Measurements from ENCODE around the gene HSDL2. TPM values are rescaled to one million over a fixed set of nuclear protein-coding genes. Genes with fewer than 3 reads are reported as not detected.

Gene HSDL2
- total RNA-seq, 1 experiment from 2014 or later = 37.0 TPM

DNA sequence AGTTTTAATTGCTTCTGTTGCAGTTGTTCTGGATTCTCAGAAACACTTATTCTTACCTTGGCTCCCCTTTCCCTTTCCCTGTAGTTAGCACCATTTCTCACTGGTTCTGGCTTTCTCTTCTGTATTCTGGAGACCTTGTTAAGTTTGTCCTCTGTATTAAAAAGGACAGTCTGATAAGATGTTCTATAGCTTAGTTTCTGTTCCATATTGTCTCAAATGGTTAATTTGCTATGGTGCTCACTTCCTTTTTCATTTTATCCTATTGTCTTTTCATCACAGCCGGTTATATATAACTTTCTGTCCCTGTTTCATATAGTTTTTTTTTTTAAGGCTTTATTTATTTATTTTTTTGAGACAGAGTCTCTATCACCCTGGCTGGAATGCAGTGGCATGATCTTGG lies 65.3 kb downstream of the HSDL2 start:
- Histone ChIP-seq H4K20me1 (ENCODE audit: low read length) (no peaks in the 10 kb centered on the region), H3K4me2 (ENCODE audit: low read length) (no peak overlapping the region), H2AFZ (ENCODE audit: low read length) (no peak overlapping the region), H3K9ac (ENCODE audit: low read length) (no peak overlapping the region), H3K4me1 (ENCODE audit: insufficient read depth, low read length) (no peaks in the 10 kb centered on the region), H3K36me3 (ENCODE audit: low read depth, low read length) (no peaks in the 10 kb centered on the region; the same call in 1 of the 2 replicates), H3K9me2 (replicated peaks; ENCODE audit: low read length) (no peaks in the 10 kb centered on the region), H3K9me3 (ENCODE audit: low read length) (no peaks in the 10 kb centered on the region), H3K27me3 (ENCODE audit: low read length) (no peaks in the 10 kb centered on the region), H3F3A (ENCODE audit: low read length, unreplicated experiment) (no peaks in the 10 kb centered on the region), H3K27ac (ENCODE audit: low read length) (no peak overlapping the region), H3K4me3 (ENCODE audit: low read length) (no peak overlapping the region), H3K79me2 (ENCODE audit: low read length) (no peaks in the 10 kb centered on the region)
- ChIA-PET CTCF (no interaction called here), POLR2A (ENCODE audit: unreplicated experiment) (no interaction called here)
- BruUV-seq (replicated peaks) = no TSS peak
- intact Hi-C loops (cut with micrococcal nuclease) = no loop called here
- ATAC-seq (no peak), DNase-seq (no peak)
- TF ChIP-seq EZH2phosphoT487 (IDR thresholded peaks at IDR 0.05; ENCODE audit: borderline replicate concordance, low read length) (no peak), EZH2 (IDR thresholded peaks at IDR 0.05; ENCODE audit: low read length, unreplicated experiment) (no peak)
- TF ChIP-seq, protein P1, sequence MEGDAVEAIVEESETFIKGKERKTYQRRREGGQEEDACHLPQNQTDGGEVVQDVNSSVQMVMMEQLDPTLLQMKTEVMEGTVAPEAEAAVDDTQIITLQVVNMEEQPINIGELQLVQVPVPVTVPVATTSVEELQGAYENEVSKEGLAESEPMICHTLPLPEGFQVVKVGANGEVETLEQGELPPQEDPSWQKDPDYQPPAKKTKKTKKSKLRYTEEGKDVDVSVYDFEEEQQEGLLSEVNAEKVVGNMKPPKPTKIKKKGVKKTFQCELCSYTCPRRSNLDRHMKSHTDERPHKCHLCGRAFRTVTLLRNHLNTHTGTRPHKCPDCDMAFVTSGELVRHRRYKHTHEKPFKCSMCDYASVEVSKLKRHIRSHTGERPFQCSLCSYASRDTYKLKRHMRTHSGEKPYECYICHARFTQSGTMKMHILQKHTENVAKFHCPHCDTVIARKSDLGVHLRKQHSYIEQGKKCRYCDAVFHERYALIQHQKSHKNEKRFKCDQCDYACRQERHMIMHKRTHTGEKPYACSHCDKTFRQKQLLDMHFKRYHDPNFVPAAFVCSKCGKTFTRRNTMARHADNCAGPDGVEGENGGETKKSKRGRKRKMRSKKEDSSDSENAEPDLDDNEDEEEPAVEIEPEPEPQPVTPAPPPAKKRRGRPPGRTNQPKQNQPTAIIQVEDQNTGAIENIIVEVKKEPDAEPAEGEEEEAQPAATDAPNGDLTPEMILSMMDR (conservative IDR thresholded peaks at IDR 0.05; ENCODE audit: low read depth, low read length) = no peak

DNA sequence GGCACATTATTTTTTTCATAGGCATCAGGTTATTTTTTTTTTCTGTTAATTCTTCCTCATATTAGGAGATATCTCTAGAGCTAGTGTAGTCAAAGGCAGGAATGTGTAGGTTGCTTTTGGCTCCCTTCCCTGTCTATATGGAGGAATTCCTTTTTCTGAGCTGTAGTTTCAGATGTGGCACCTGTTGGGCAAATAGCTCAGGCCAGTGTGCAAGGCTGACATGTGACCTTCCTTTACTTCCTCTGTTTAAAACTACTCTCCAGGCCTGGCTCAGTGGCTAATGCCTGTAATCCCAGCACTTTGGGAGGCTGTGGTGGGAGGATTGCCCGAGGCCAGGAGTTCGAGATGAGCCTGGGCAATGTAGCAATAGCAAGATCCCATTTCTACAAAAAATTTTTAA lies 66.2 kb downstream of the HSDL2 start:
- H3K27me3 ChIP-seq (ENCODE audit: low read length) = no peaks in the 10 kb centered on the region
- no peaks in the 10 kb centered on the region for H4K20me1 ChIP-seq (ENCODE audit: low read length)
- intact Hi-C loops (cut with micrococcal nuclease) = no loop called here
- H3K27ac ChIP-seq (ENCODE audit: low read length) = no peak overlapping the region
- TF ChIP-seq EZH2phosphoT487 (IDR thresholded peaks at IDR 0.05; ENCODE audit: borderline replicate concordance, low read length) (no peak), EZH2 (IDR thresholded peaks at IDR 0.05; ENCODE audit: low read length, unreplicated experiment) (no peak)
- TF ChIP-seq, protein P1 (conservative IDR thresholded peaks at IDR 0.05; ENCODE audit: low read depth, low read length) = no peak
- ChIA-PET POLR2A (ENCODE audit: unreplicated experiment) (no interaction called here), CTCF (interaction anchor here (0.6 kb wide), 1 partner anchor 24 kb away, joined by 4 read pairs; no protein-coding TSS in a partner anchor)
- ATAC-seq = no peak
- no peaks in the 10 kb centered on the region for H3K9me3 ChIP-seq (ENCODE audit: low read length)
- no peak overlapping the region for H3K4me2 ChIP-seq (ENCODE audit: low read length)
- no peak overlapping the region for H2AFZ ChIP-seq (ENCODE audit: low read length)
- DNase-seq = no peak
- no peaks in the 10 kb centered on the region for H3K4me1 ChIP-seq (ENCODE audit: insufficient read depth, low read length)
- H3K9ac ChIP-seq (ENCODE audit: low read length) = no peak overlapping the region
- no peaks in the 10 kb centered on the region for H3K36me3 ChIP-seq (ENCODE audit: low read depth, low read length)
- H3K79me2 ChIP-seq (ENCODE audit: low read length) = no peaks in the 10 kb centered on the region
- H3F3A ChIP-seq (ENCODE audit: low read length, unreplicated experiment) = no peaks in the 10 kb centered on the region
- no TSS peak for BruUV-seq (replicated peaks)
- H3K9me2 ChIP-seq (replicated peaks; ENCODE audit: low read length) = no peaks in the 10 kb centered on the region
- H3K4me3 ChIP-seq (ENCODE audit: low read length) = no peak overlapping the region

DNA sequence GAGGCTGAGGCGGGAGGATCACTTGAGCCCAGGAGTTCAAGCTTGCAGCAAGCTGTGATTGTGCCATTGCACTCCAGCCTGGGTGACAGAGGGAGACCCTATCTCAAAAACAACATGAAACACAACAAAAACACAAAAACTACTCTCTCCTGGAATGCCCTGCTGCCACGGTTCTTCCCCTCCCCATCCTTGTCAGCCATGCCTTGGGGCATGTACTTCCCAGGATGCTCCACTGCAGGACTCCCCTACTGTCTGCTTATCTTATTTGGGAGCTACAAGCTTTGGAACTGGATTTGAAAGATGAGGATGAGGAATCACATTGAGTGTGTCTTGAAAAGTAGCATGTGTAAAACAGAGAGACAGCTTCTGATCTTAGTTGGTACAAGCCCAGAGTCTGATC lies 66.6 kb downstream of the HSDL2 start:
- H4K20me1 ChIP-seq (ENCODE audit: low read length) = no peaks in the 10 kb centered on the region
- H2AFZ ChIP-seq (ENCODE audit: low read length) = no peak overlapping the region
- POLR2A ChIA-PET (ENCODE audit: unreplicated experiment) = no interaction called here
- H3K9me3 ChIP-seq (ENCODE audit: low read length) = no peaks in the 10 kb centered on the region
- TF ChIP-seq EZH2phosphoT487 (IDR thresholded peaks at IDR 0.05; ENCODE audit: borderline replicate concordance, low read length) (no peak), EZH2 (IDR thresholded peaks at IDR 0.05; ENCODE audit: low read length, unreplicated experiment) (no peak)
- TF ChIP-seq, protein P1 (conservative IDR thresholded peaks at IDR 0.05; ENCODE audit: low read depth, low read length) = no peak
- no peak overlapping the region for H3K9ac ChIP-seq (ENCODE audit: low read length)
- H3K9me2 ChIP-seq (replicated peaks; ENCODE audit: low read length) = no peaks in the 10 kb centered on the region
- no peak for DNase-seq
- H3K4me2 ChIP-seq (ENCODE audit: low read length) = no peak overlapping the region
- no peak overlapping the region for H3K27ac ChIP-seq (ENCODE audit: low read length)
- ATAC-seq = no peak
- no peak overlapping the region for H3K4me3 ChIP-seq (ENCODE audit: low read length)
- CTCF ChIA-PET = interaction anchor here (0.6 kb wide), 1 partner anchor 24 kb away, joined by 4 read pairs; no protein-coding TSS in a partner anchor
- intact Hi-C loops (cut with micrococcal nuclease) = no loop called here
- no peaks in the 10 kb centered on the region for H3K36me3 ChIP-seq (ENCODE audit: low read depth, low read length)
- BruUV-seq (replicated peaks) = no TSS peak
- no peaks in the 10 kb centered on the region for H3K4me1 ChIP-seq (ENCODE audit: insufficient read depth, low read length)
- H3K79me2 ChIP-seq (ENCODE audit: low read length) = no peaks in the 10 kb centered on the region
- H3F3A ChIP-seq (ENCODE audit: low read length, unreplicated experiment) = no peaks in the 10 kb centered on the region
- no peaks in the 10 kb centered on the region for H3K27me3 ChIP-seq (ENCODE audit: low read length)

Measured in PC-3 (cell line).